Thyroid gland (tissue), 4 donors: ENCODE results near the gene ANKRD11.

Experiments used
- CTCF ChIP-seq, 6 experiments: fragments of 200-600 bp in 3 of 6; fragments of 450-650 bp in 3 of 6; sonication (generic) in 3 of 6; IDR thresholded peaks; one replicate each; pipeline ENCODE4 v1.5.1; 2016 to 2019; ENCODE audit warnings: antibody characterized with exemption in 6 of 6, mild to moderate bottlenecking in 2 of 6, inconsistent platforms in 1 of 6, moderate library complexity in 1 of 6
- POLR2A ChIP-seq, 2 donors: fragments of 450-650 bp; IDR thresholded peaks; one replicate each; pipeline ENCODE4 v1.6.1; 2017; ENCODE audit warnings: antibody characterized with exemption in 2 of 2, mild to moderate bottlenecking in 2 of 2, moderate library complexity in 1 of 2

DNA sequence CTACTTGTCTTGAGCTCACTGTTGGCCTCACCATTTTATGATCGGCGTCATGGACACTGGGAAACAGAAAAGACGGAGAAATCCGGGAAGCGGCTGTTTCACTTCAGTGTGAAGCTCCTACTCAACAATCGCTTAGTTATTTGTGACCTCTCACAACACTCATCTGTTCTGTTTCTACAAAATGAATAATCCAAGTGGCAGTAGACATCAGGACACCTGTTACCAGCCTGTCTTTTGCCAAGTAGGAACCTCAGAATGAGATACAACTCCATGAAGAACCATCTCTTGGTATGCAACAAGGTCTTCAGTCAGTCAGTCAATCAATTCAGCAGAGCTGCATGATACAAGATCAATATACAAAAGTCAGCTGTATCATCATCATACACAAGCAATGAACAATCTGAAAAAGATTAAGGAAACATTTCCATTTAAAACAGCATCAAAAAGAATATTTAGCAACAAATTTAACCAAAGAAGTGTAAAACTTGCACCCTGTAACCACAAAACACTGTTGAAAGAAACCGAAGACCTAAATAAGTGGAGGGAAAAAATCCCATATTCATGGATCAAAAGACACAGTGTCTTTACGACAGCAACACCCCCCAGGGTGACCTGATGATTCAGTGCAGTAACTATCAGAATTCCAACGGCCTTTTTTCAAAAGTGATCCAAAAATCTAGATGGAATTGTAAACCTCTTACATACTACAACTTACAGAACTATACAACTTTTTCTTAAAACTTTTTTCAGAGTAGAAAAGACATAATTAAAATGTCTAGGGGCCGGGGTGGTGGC, 63.4 kb downstream of the ANKRD11 start:
- TF ChIP-seq POLR2A (IDR thresholded peaks at IDR 0.05) (no peak), CTCF (IDR thresholded peaks at IDR 0.05) (no peak)
